Right kidney (tissue), 1 donor: ENCODE data around the gene CFAP91.
"Not testable (repeated sequence)": the region's sequence is repeated elsewhere in the genome, so short reads cannot be mapped to it uniquely, and the experiment has no call there.

Source experiments
- DNase-seq: peaks from one replicate; pipeline ENCODE4 v3.0.0-alpha.2; 2016

The CFAP91 gene

DNA sequence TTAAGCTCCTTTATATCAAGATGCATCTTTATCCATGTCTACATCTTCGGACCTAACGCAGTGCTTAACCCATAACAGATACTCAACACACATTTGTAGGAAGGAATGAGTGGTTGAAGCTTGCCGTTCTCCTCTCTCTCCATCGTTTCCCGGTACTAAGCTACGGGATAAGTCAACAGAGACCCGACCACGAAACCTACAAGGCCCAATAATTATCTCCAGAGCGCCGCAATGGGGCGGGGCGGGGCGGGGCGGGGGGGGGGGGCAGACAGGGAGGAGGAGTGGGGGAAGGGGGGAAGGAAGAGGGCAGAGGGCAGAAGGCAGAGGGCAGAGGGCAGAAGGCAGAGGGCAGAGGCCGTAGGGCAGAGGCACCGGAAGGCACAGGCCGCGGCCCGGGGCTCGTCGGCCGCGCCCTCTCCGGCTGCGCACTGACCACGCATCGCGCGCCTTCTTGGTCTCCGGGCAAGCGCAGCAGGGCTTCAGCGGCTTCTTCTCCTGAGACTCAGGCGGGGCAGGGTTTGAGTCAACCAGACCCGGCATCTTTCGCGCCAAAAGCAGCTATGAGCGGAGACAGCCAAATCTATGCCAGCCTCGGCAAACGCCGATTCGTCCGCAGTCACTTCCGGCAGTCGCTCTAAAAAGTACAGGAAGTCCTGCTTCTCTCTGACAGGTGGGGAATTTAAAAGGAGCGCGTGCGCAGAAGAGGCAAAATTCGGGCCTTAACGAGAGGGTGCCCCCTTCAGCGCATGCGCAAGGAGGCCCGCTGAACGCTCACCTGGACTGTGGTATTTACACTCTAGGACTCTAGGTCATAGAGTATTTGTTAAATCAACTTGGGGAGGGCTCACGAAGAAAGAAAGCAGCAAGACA, 25.8 kb upstream of the CFAP91 start, which contains the start of gene COX17:
Gene COX17, minus strand, starts transcription at position 636 of the 870 bp plus-strand sequence. Its CDS starts 96 bp downstream, at position 540.
- peak; percentile 88 for DNase-seq

DNA sequence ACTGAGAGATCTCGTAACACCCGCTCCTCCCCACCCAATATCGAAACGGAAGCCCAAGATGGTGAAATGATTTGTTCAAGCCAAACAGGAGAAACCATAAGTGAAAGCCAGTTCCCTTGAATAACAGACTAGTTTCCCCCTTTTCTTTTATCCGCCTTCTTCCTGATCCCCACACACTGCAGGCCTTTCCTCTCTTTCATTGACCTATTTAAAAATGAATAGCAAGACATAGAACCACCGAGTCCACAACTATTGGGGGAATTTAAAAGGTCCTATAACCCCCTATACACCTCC, 25.2 kb upstream of the CFAP91 start:
- DNase-seq: no peak

DNA sequence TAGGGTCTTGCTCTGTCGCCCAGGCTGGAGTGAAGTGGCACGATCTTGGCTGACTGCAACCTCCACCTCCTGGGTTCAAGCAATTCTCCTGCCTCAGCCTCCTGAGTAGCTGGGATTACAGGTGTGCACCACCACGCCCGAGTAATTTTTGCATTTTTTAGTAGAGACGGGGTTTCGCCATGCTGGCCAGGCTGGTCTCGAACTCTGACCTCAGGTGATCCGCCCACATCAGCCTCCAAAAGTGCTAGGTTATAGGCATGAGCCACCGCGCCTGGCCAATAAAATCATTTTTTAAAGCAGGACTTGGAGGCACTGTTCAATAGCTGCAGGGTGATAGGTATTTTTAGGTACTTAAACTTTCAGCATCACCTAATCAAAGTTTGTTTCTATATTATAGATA, 24.6 kb upstream of the CFAP91 start:
- DNase-seq: not testable (repeated sequence)

DNA sequence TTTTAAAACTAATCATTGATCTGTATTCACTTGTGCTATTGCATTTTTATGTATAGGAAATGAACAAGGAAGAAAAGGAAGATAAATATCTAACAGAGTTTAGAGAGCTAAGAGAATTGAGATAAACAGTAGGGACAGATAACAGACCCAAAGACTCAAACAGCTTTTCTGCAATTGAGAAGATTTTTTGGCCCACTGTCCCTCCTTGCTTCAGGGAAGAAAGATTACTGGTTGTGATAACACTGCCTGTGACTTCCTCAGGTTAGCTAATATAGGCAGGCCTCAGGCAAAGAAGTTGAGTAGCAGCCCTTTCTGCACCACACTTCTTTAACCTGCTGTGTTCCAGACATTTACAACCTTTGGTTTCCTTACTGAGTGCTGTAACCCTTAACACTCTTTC, 22.9 kb upstream of the CFAP91 start:
- DNase-seq: no peak

DNA sequence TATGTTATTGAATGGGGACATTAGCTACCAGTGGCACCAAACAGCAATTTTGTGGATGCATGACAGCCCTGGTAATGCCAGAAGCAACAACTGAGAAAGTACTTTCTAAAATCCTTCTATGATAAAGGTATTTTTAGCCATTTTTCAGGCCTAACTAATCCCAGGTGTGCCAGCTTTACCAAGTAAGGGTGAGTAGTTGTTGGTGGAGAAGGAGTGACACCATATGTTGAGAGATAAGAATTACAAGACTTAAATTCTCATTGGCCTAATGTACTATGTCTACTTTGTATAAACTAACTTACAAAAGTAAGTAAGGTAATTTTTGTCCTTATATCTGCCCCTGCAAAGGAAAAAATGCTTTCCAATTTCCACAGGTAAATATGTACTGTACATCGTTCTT, 21.5 kb upstream of the CFAP91 start:
- DNase-seq: no peak

DNA sequence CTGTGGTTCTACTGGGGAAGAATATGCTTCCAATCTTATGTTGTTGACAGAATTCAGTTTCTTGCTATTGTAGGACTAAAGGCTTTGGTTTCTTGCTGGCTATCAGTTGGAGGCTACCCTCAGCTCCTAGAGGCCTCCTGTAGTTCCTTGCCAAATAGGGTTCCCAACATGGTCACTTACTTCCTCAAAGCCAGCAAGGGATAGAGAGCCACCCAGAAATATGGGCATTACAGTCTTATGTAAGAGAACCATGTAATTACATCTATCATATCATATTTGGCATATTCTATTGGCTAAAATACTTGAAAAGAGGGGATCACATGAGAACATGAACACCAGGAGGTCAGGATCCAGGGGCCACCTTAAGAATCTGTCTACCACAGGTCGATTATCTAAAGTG, 19.4 kb upstream of the CFAP91 start:
- no peak for DNase-seq

DNA sequence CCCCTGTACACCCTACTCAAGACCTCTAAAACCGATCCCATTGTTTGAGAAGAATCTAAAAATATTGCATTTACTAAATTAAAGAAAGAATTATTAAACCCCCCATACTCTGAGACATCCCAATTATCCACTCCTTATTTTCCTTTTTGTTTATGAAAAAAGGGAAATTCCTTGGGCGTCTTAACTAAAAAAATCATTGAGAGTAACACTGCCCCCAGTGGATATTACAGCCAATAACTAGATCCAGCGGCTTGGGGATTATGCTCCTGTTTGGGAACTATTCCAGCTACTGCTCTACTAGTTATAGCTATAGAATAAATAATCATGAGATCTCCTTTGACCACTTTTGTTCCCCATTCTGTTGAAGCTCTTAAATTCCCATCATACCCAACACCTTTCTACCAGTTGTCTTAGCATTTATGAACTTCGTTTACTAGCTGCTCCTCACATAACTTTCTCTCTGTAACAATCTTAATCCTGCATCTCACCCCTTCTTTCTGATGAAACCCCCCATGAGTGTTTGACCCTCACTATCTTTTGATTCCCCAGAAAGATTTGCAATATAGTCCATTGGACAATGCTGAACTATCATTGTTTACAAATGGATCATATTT, 12.7 kb upstream of the CFAP91 start:
- DNase-seq: no peak

DNA sequence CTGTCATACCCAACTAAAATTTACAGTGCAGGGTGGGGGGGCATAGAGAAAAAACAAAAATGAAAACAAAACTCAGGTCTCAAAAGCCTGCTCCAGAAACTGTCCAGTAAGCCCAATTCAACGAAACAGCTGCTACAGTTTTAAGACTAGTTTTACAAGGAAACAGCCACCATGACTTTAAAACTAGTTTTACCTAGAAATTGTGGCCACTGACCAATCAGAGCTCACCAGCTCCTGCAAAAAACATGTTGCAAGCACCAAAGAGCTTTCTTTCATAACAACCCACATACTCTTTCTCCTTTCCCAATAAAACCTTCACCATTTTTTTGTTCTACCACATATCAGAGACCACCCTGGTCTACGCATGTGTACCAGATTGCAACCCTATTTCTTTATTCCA, 7.3 kb upstream of the CFAP91 start:
- no peak for DNase-seq

DNA sequence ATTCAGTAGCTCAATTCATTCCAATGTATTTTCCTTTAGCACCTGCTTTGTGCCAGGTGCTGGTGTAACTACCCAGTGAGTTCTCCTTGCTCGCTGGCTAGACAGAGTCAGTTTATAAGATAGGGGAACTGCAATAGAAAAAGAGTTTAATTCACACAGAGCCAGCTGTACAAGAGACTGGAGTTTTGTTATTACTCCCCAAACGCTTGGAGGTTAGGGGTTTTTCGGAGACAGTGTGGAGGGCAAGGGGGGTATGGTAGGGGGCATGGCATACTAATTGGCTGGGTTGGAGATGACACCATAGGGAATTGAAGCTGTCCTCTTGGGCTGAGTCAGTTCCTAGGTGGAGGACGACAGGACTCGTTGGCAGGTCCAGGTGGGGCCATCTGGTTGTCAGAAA, 5.4 kb upstream of the CFAP91 start:
- no peak for DNase-seq

DNA sequence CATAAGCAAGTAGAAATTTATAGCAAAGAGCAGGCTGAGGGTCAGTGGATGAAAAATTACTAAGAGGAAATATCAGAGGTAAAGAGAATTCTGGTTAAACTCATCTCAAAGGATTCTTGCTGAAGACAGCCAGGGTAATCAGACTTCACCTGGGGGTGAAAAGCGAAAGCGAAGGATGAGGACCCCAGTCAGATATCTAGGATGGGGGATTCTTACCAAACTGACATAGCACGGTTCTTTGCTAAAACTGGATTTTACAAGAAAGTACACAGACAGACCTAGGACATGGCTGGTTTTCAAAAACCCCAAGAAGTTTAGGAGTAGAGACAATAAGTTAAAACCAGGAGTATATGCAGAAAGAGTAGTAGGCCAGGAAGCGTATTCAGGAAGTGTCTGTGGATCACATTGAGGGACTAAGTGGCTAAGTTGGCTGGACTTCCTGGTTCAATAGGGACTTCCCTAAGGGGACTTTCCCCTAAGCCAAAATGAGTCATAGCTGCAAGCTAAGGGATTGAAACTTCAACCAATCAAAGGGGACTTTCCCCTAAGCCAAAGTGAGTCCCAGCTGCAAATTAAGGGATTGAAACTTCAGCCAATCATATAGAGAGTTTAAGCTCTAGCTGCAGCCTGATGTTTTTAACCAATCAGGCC, 2.4 kb upstream of the CFAP91 start:
- DNase-seq: no peak

DNA sequence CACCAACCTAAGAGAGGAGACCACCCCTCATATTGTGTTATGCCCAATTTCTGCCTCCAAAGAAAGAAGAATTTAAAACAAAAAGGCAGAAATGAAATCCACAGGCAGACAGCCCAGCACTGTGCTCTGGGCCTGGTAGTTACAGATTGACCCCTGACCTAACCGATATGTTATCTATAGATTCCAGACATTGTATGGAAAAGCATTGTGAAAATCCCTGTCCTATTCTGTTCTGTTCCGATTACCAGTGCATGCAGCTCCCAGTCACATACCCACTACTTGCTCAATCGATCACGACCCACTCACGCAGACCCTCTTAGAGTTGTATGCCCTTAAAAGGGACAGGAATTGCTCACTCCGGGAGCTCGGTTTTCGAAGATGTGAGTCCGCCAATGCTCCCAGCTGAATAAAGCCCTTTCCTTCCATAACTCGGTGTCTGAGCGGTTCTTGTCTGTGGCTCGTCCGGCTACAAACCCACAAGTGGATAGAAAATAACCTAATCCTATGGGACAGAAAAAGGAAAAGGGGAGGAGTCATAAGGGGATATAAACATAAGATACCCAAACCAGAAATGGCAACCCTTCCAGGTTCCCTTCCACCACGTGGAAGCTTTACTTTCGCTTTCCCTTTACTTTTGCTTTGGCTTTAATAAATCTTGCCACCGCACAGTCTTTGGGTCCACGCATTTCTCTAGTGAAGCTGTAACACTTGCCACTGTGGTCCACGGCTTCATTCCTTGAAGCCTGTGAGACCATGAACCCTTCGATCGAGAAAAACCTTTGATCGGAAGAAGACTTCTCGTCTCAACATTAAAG, 1.7 kb upstream of the CFAP91 start:
- DNase-seq: no peak

DNA sequence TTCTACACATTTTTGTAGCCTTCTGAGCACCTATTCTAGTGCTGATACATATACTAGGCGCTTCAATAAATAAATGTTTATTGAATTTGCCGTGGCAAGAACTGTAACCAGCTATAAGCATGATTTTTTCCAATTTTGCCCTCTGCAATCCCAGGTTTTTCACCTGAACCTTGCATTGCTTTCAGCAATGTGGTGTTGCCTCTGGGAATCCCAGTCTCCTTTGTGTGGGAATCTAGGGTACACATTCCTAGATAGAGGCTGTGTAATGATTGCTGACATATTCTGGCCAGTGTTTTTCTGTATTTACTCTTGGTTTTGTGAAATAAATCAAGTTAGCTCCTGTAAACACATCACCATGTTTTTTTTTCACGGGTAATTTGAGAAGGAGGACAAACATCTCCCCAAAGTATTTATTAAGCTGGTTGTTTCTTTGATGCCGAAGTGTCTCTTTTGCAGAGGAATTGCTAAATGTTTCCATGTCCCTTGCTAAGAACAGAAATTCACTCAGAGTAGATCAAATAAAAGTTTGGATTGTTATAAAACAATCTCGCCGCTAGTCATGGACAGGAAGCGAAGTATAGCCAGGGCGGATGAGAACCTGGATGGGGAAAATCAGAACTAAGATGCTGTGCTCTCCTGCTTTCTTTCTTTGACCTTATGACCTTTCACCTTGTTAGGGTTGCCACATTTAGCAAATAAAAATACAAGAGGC, 1.2 kb downstream of the CFAP91 start:
- DNase-seq: peak; percentile 52

DNA sequence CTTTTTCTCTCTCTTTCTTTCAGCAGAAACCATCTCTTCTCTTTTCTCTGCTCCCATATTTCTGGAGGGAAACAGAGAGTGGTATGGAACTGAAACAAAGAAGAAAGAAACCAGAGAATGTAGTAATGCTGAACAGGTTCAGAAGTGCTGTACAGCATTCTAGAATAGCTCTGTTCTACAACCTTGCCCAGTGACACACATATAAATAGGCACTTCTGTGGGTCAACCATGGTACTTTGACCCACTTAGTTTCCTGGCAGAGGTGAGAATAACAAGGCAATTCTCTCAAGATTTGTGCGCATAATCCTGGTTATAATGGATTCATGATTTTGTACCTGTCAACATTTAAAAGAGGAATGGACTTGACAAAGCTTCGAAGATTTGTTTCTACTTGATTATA, 12.3 kb downstream of the CFAP91 start:
- DNase-seq: no peak

DNA sequence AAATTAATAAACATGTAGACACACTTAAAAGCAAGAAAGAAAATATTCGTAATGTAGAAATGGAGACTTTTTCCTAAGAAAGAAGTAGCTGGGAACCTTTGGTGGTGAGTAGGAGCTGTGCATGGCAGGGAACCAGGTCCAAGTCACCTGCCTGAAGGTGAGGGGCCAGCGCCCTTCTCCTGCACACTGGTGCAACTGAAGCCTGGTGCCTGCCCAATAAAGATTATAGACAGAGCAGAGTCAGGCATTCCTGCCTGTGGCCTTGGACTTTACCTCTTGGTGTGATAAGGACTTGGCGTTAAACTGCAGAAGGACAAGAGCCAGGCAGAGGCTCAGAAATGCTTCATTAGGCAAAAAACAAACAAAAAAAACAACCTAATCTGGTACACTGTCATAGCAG, 14.2 kb downstream of the CFAP91 start:
- DNase-seq: no peak

DNA sequence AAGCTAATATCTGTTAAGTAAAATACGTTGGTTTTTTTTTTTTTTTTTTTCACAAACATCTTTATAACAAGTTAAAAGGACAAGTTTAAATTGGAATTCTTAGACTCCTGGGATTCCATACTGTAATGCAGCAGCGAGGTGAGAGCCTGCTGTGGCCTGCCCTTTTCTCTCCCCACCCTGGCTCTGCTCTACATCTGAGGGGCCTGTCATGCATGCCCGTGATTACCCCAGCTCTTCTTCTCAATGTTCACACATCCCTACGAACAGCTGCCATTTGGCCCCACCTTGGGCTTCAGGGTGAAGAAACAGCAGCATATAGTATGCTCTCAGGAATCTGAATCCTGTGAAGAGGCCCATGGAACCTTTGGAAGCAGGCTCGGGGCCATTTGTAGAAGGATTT, 14.7 kb downstream of the CFAP91 start:
- DNase-seq: no peak

DNA sequence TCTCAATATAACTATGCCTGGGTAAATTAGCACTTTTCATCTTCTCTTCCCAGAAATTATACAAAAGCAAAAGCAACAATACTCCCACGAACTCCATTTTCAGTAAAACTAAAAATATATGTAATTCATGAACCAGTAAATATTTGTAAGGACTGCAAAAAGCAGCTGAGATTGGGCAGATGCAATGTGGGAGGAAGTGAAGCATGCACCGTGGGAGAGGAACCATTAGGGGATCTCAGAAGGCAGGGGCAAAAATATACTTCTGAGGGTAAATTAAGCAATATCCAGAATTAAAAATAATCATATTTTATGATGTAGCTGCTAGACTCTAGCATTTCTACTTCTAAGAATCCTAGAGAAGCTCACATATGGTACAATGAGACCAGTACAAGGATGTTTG, 20.2 kb downstream of the CFAP91 start:
- DNase-seq: no peak

DNA sequence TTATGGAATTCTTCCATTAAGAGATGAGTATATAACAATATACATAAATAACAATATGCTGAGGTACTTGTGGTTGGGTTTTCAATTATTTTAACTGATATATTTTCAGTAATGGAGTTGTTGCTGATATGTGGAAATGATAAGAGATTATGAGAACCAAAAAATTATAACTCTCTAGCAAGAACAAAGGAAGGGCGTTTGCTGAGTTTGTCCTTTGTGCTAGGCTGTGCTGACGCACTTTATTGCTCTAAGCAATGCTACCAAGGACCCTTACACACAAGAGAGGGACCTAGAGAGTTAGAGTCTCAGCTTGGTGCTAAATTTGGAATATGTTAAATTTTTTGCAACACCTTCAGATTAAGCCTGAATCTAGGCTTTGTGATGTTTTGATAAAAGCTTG, 24.1 kb downstream of the CFAP91 start:
- DNase-seq: no peak

DNA sequence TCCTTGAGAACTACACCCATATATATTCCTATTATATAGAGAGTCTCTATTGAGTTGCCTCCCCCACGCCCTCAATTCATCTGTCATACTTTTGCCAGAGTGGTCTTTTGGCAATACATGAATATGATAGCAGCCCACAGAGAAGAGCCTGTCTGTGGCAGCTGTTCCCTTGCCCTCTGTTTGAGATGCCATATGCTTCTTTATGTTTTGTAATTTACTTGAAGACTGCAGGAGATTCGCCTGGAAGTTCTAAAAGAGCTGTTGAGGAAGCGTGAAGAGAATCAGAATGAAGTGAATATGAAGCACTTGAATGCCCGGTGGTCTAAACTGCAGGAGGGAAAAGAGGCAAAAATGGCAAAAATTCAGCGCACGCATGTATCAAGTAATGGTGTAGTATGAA, 27.2 kb downstream of the CFAP91 start:
- DNase-seq: no peak

DNA sequence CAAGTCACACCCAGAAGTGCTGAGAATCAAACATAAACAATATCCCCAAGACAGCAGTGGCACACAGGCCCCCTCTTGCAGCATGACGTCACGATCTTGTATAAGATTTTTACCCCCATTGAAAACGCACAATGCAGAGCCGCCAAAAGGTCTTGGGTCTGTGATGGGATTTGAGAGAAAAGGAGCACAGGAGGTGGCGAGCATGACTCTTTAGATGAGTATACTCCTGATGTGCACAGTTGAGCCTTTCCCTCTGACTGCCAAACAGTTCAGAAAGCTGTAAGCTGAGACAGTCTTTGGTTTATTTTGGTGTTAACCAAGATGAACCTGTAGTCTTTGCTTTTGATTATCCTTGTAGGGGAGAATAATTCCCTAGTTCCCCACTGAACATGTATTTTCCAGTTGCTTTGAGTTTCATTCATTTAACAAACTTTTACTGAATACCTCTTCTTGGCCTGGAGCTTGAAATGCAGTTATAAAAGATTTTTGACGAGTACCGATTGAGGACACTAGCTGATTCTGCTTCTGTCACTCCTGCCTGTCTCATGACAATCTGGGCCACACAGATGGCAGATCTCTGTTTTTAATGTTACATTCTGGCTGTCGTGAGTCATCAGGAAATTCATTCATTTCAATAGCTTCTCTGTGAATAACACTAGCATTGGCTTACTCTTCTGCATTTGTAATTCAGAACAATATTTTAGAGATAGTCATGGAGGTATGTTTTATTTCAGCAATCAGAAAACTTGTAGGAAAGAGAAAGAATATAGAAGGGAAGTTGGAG, 28.9 kb downstream of the CFAP91 start:
- DNase-seq: no peak

DNA sequence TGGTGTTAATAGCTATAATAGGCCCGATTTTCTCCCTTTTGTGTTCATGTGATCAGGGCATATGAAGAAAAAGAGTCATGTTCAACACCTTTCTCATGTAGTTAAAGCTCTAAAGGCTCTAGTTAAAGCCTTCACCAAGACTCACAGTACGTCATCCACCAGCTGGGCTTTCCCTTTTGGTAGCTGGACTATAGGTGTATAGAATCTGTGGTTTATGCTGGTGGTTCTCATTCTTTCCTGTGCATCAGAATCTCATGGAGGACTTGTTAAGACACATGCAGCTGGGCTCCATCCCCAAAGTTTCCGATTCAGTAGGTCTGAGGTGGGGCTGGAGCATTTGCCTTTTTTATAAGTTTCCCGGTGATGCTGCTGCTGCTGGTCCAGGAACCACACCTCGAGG, 31.0 kb downstream of the CFAP91 start:
- DNase-seq: no peak

DNA sequence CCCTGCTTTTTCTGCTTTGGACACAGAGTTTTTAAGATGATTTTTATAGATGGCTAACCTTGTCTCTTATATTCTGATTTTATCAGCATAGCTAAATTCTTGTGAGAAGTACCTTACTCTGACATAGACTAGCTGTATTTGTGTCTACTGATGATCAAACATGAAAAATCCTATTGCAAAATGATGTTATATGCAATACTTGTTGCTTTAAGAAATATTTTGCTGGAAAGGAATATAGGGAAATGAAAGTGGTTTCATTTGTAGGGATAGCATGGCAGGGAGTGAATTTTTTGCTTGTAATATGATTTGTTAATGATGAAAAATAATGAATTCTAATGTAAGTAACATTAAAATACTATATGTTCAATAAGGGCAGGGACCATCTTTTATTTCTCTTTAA, 35.9 kb downstream of the CFAP91 start:
- no peak for DNase-seq
